Measurements from ENCODE around the gene DNAH14.

GRCh38 chr1:225179686-225180085 lies 250.2 kb downstream of the DNAH14 start:
- no peak for TF ChIP-seq EZH2 (IDR thresholded peaks at IDR 0.05)
- no peak for TF ChIP-seq POLR2AphosphoS5 (IDR thresholded peaks at IDR 0.05; ENCODE audit: low read depth, low read length)
- TF ChIP-seq SP1 (IDR thresholded peaks at IDR 0.05; ENCODE audit: low read depth): no peak
- TF ChIP-seq SRF (IDR thresholded peaks at IDR 0.05; ENCODE audit: low read depth): no peak
